Smooth muscle cell (in vitro differentiated cells): Measurements from ENCODE around the gene EEF1AKMT4. TPM values are rescaled to one million over a fixed set of nuclear protein-coding genes. Genes with fewer than 3 reads are reported as not detected.
A peak's percentile ranks its signal among the peaks of the same experiment; 100 is the strongest.

Experiments
- DNase-seq: peaks from one replicate; lab custom pipeline; 2025; ENCODE audit not compliant: unreplicated experiment; lab: John Stamatoyannopoulos, UW
- H2AFZ ChIP-seq: fragments of 200-600 bp; sonication (generic); 2 replicates; pipeline ENCODE4 v1.6.0; 2016; ENCODE audit warnings: antibody characterized with exemption, low read depth, mild to moderate bottlenecking
- H3F3A ChIP-seq: fragments of 200-600 bp; sonication (generic); 2 replicates; pipeline ENCODE4 v1.6.0; 2017; ENCODE audit warnings: antibody characterized with exemption, low read depth
- H3K27ac ChIP-seq: fragments of 200-600 bp; sonication (generic); 2 replicates; pipeline ENCODE4 v1.5.1; 2016; ENCODE audit warnings: low read depth, mild to moderate bottlenecking
- H3K27me3 ChIP-seq: fragments of 200-600 bp; sonication (generic); 2 replicates; pipeline ENCODE4 v1.6.1; 2016; ENCODE audit warnings: low read depth, mild to moderate bottlenecking
- H3K36me3 ChIP-seq: fragments of 200-600 bp; sonication (generic); 2 replicates; pipeline ENCODE4 v1.5.1; 2016; ENCODE audit warnings: low read depth
- H3K4me1 ChIP-seq: fragments of 200-600 bp; sonication (generic); 2 replicates; pipeline ENCODE4 v1.5.1; 2016; ENCODE audit warnings: low read depth
- H3K4me2 ChIP-seq: fragments of 200-600 bp; sonication (generic); 2 replicates; pipeline ENCODE4 v1.6.0; 2016; ENCODE audit warnings: mild to moderate bottlenecking
- H3K4me3 ChIP-seq: fragments of 200-600 bp; sonication (generic); 2 replicates; pipeline ENCODE4 v1.5.1; 2016; ENCODE audit warnings: mild to moderate bottlenecking
- H3K79me2 ChIP-seq: fragments of 200-600 bp; sonication (generic); 2 replicates; pipeline ENCODE4 v1.6.0; 2016; ENCODE audit warnings: low read depth, mild to moderate bottlenecking
- H3K9ac ChIP-seq: fragments of 200-600 bp; sonication (generic); 2 replicates; pipeline ENCODE4 v1.6.0; 2016; ENCODE audit warnings: low read depth
- H3K9me3 ChIP-seq: fragments of 200-600 bp; sonication (generic); replicated peaks from 2 replicates; pipeline ENCODE4 v1.5.1; 2016; ENCODE audit warnings: low read depth
- H4K20me1 ChIP-seq: fragments of 200-600 bp; sonication (generic); 2 replicates; pipeline ENCODE4 v1.6.0; 2016; ENCODE audit warnings: low read depth
- WGBS: methylation state at CpG from one replicate; pipeline ENCODE4 v1.1.7; 2016; ENCODE audit warnings: low lambda C conversion rate; 5-methylcytosine and 5-hydroxymethylcytosine counted together
- polyA plus RNA-seq: library from polyadenylated mRNA; unstranded; fragments of >200 nt; fragmentation: Nextera tagmentation; extraction: Ambion mirVana; gene quantifications from 2 replicates; pipeline ENCODE4 v1.2.1, GENCODE V29; 2016
- total RNA-seq: library from RNA; depleted of rRNA; stranded (reverse); fragments of >200 nt; gene quantifications from 2 replicates; pipeline ENCODE4 v1.2.3, GENCODE V29; 2014
- TF ChIP-seq, protein P1 (sequence below): fragments of 200-600 bp; sonication (generic); IDR thresholded peaks from 2 replicates; pipeline ENCODE4 v1.5.1; 2017; ENCODE audit warnings: borderline replicate concordance, mild to moderate bottlenecking, antibody characterized with exemption; ENCODE audit not compliant: insufficient read depth, poor library complexity, severe bottlenecking

The EEF1AKMT4 gene
- total and polyA plus RNA-seq, 2 experiments from 2014 or later: 4.7 to 9.1 TPM

DNA sequence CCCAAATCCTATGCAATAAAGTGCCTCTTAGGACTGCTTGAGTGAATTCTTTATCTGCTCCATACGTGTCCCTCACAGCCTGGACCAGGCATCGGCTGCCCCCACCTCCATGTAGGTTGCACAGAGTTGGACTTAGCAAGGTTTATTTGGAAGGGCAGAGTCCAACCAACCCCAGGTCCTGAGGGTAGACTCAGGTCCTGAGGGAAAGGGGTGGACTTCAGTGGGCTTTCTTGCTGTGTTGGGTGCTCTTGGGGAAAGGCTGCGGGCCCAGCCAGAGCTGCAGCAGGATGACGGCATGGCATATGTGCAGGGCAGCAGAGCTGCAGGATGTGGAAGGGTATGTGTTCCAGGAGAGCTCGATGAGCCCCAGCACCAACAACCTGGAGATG is 7.2 kb upstream of the EEF1AKMT4 start:
- H4K20me1 ChIP-seq: peaks cover 27% of the 10 kb centered on the region

GRCh38 chr3:184248454-184249411 is 739 bp upstream of the EEF1AKMT4 start, which contains the start of gene ALG3:
Gene ALG3 (minus strand): TSS chr3:184248962. CDS start chr3:184248940, 22 bp downstream.
- H3K4me2 ChIP-seq: peak within 1 kb of the TSS; percentile 96
- H3K9ac ChIP-seq: peak within 1 kb of the TSS; percentile 89
- H3K36me3 ChIP-seq: no peaks in the 10 kb centered on the region
- H2AFZ ChIP-seq: peak within 1 kb of the TSS; percentile 99
- no peaks in the 10 kb centered on the region for H3K27me3 ChIP-seq
- WGBS: under 1% methylated on average over 41 of the region's 49 CpGs
- H3K9me3 ChIP-seq: no peaks in the 10 kb centered on the region
- peaks cover 11% of the 10 kb centered on the region for H3K79me2 ChIP-seq
- peak; percentile 59 for DNase-seq
- peak within 1 kb of the TSS; percentile 85 for H3K4me3 ChIP-seq
- peak within 1 kb of the TSS; percentile 87 for H3K27ac ChIP-seq
- peaks cover 4% of the 10 kb centered on the region for H3K4me1 ChIP-seq
- TF ChIP-seq, protein P1, sequence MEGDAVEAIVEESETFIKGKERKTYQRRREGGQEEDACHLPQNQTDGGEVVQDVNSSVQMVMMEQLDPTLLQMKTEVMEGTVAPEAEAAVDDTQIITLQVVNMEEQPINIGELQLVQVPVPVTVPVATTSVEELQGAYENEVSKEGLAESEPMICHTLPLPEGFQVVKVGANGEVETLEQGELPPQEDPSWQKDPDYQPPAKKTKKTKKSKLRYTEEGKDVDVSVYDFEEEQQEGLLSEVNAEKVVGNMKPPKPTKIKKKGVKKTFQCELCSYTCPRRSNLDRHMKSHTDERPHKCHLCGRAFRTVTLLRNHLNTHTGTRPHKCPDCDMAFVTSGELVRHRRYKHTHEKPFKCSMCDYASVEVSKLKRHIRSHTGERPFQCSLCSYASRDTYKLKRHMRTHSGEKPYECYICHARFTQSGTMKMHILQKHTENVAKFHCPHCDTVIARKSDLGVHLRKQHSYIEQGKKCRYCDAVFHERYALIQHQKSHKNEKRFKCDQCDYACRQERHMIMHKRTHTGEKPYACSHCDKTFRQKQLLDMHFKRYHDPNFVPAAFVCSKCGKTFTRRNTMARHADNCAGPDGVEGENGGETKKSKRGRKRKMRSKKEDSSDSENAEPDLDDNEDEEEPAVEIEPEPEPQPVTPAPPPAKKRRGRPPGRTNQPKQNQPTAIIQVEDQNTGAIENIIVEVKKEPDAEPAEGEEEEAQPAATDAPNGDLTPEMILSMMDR: no peak
- peaks cover 3% of the 10 kb centered on the region for H4K20me1 ChIP-seq
- no peaks in the 10 kb centered on the region for H3F3A ChIP-seq

More for the DNA sequence above, 7.2 kb upstream of the EEF1AKMT4 start:
- no peaks in the 10 kb centered on the region for H3F3A ChIP-seq
- H3K27me3 ChIP-seq: no peaks in the 10 kb centered on the region
- H3K36me3 ChIP-seq: no peaks in the 10 kb centered on the region
- WGBS: 95% methylated on average over 5 of the region's 5 CpGs
- no peak overlapping the region for H3K4me2 ChIP-seq
- H3K4me3 ChIP-seq: no peak overlapping the region
- TF ChIP-seq, protein P1: no peak
- no peak overlapping the region for H3K9ac ChIP-seq
- H3K27ac ChIP-seq: no peak overlapping the region
- peaks cover under 1% of the 10 kb centered on the region for H3K79me2 ChIP-seq
- no peaks in the 10 kb centered on the region for H3K4me1 ChIP-seq
- DNase-seq: no peak
- no peaks in the 10 kb centered on the region for H3K9me3 ChIP-seq
- no peak overlapping the region for H2AFZ ChIP-seq

GRCh38 chr3:184250167-184250828 is 826 bp downstream of the EEF1AKMT4 start:
- peak overlapping the region; percentile 96 for H3K4me2 ChIP-seq

More at GRCh38 chr3:184250167-184250828, 826 bp downstream of the EEF1AKMT4 start:
- Histone ChIP-seq H3K9ac (peak overlapping the region; percentile 20), H3K27ac (peak overlapping the region; percentile 13), H3F3A (no peaks in the 10 kb centered on the region), H3K4me3 (peak overlapping the region; percentile 85), H3K9me3 (no peaks in the 10 kb centered on the region), H4K20me1 (peaks cover 3% of the 10 kb centered on the region), H3K36me3 (no peaks in the 10 kb centered on the region), H3K79me2 (peaks cover 11% of the 10 kb centered on the region), H3K27me3 (no peaks in the 10 kb centered on the region), H2AFZ (peak overlapping the region; percentile 90), H3K4me1 (peaks cover 4% of the 10 kb centered on the region)
- DNase-seq: peak; percentile 49
- 15% methylated on average over 20 of the region's 20 CpGs for WGBS
- TF ChIP-seq, protein P1: peak; percentile 88
